NT2/D1 (cell line): ENCODE results near the gene CLEC2L.

ENCODE experiments used
- SUZ12 ChIP-seq: IDR thresholded peaks from 2 replicates; pipeline ENCODE4 v1.6.1; 2011; ENCODE audit not compliant: insufficient read length, insufficient read depth; ENCODE audit errors: extremely low read depth
- YY1 ChIP-seq: IDR thresholded peaks from 2 replicates; pipeline ENCODE4 v1.6.1; 2011; ENCODE audit not compliant: insufficient read length, insufficient read depth
- ZNF274 ChIP-seq: IDR thresholded peaks from 2 replicates; pipeline ENCODE4 v1.6.1; 2011; ENCODE audit warnings: mild to moderate bottlenecking, low read depth, low read length

GRCh38 chr7:139521439-139521838 is 2.0 kb upstream of the CLEC2L start:
- TF ChIP-seq SUZ12 (no peak), ZNF274 (no peak), YY1 (no peak)
